Small intestine (tissue), 7 donors: ENCODE results near the gene CORO1C. TPM values are rescaled to one million over a fixed set of nuclear protein-coding genes. Genes with fewer than 3 reads are reported as not detected.
A peak's percentile ranks its signal among the peaks of the same experiment; 100 is the strongest.

Experiments
- DNase-seq, 2 donors: peaks; one replicate each; pipeline versions ENCODE4 v3.0.0 to v3.0.0-alpha.2; 2013
- FAIRE-seq: peaks from 2 replicates; lab custom pipeline; 2012; peaks lifted over from hg19 to GRCh38; lab: Jason Lieb, UNC
- H3K27ac ChIP-seq, 3 donors: one replicate each; pipeline ENCODE4 v1.5.1; 2013; ENCODE audit warnings: low read length in 2 of 3, mild to moderate bottlenecking in 2 of 3, control low read depth in 1 of 3, inconsistent platforms in 1 of 3, low read depth in 1 of 3, moderate library complexity in 1 of 3
- H3K27me3 ChIP-seq, 3 donors: one replicate each; pipeline ENCODE4 v1.6.1; 2013; ENCODE audit warnings: low read length in 3 of 3, inconsistent platforms in 1 of 3; ENCODE audit not compliant: control insufficient read depth in 3 of 3, insufficient read depth in 3 of 3
- H3K36me3 ChIP-seq, 3 donors: one replicate each; pipeline ENCODE4 v1.6.1; 2013; ENCODE audit warnings: low read length in 3 of 3, inconsistent platforms in 1 of 3, low read depth in 1 of 3, mild to moderate bottlenecking in 1 of 3, moderate library complexity in 1 of 3; ENCODE audit not compliant: control insufficient read depth in 3 of 3, insufficient read depth in 2 of 3
- H3K4me1 ChIP-seq, 3 donors: one replicate each; pipeline ENCODE4 v1.6.1; 2013; ENCODE audit warnings: low read length in 2 of 3, inconsistent platforms in 1 of 3, low read depth in 1 of 3, mild to moderate bottlenecking in 1 of 3, moderate library complexity in 1 of 3; ENCODE audit not compliant: control insufficient read depth in 3 of 3, insufficient read depth in 2 of 3
- H3K4me3 ChIP-seq, 3 donors: one replicate each; pipeline ENCODE4 v1.5.1; 2013; ENCODE audit warnings: low read length in 3 of 3, control low read depth in 1 of 3, inconsistent platforms in 1 of 3, low read depth in 1 of 3, mild to moderate bottlenecking in 1 of 3, moderate library complexity in 1 of 3
- H3K9me3 ChIP-seq, 2 donors: one replicate each; pipeline ENCODE4 v1.6.1; 2013; ENCODE audit warnings: low read depth in 1 of 2, low read length in 1 of 2; ENCODE audit not compliant: control insufficient read depth in 2 of 2, insufficient read depth in 1 of 2
- WGBS, 3 donors: extraction: QIAGEN DNeasy Blood & Tissue Kit; methylation state at CpG; one replicate each; pipeline ENCODE4 v1.1.7; 2013; 5-methylcytosine and 5-hydroxymethylcytosine counted together
- polyA plus RNA-seq, 4 donors: library from polyadenylated mRNA; stranded (reverse) in 3 of 4; unstranded in 1 of 4; fragments of 200-250 nt in 3 of 4; fragments of 120-200 nt in 1 of 4; gene quantifications; one replicate each; pipeline versions ENCODE4 v1.2.1 to v1.2.3, GENCODE V29; 2013
- donor health status: healthy with polysubstance abuse.
- donor health status: control.
- donor health status: control.
- donor health status: Bipolar disorder and iron deficiency.
- donor health status: healthy.

The CORO1C gene
- polyA plus RNA-seq, 4 donors, result 22.2 to 59.2 (median 33.0) TPM

GRCh38 chr12:108604208-108604941, 126.9 kb downstream of the CORO1C start:
- Histone ChIP-seq H3K27me3 (no peaks in the 10 kb centered on the region), H3K9me3 (no peaks in the 10 kb centered on the region), H3K4me1 (no peaks in the 10 kb centered on the region), H3K36me3 (no peaks in the 10 kb centered on the region), H3K4me3 (no peak overlapping the region), H3K27ac (no peak overlapping the region)
- DNase-seq (no peak), FAIRE-seq (no peak)
- 32 to 57% (median 47%) methylated on average over 14 of the region's 14 CpGs for WGBS, 3 donors

GRCh38 chr12:108603743-108604142, 127.6 kb downstream of the CORO1C start:
- Histone ChIP-seq H3K4me3 (no peak overlapping the region), H3K27me3 (no peaks in the 10 kb centered on the region), H3K4me1 (no peaks in the 10 kb centered on the region), H3K27ac (no peak overlapping the region), H3K36me3 (no peaks in the 10 kb centered on the region), H3K9me3 (no peaks in the 10 kb centered on the region)
- WGBS, 3 donors, result 53 to 79% (median 61%) methylated on average over 4 of the region's 4 CpGs
- no peak for DNase-seq
- no peak for FAIRE-seq

GRCh38 chr12:108602976-108603704, 128.2 kb downstream of the CORO1C start:
- DNase-seq (no peak), FAIRE-seq (no peak)
- Histone ChIP-seq H3K27ac (no peak overlapping the region), H3K4me3 (no peak overlapping the region), H3K9me3 (no peaks in the 10 kb centered on the region), H3K4me1 (peaks cover 0 to 3% (median 0%) of the 10 kb centered on the region in 3 donors), H3K36me3 (no peaks in the 10 kb centered on the region), H3K27me3 (no peaks in the 10 kb centered on the region)
- 83 to 87% (median 85%) methylated on average over 14 to 15 of the region's 15 CpGs for WGBS, 3 donors

GRCh38 chr12:108602209-108602705, 129.1 kb downstream of the CORO1C start:
- WGBS, 3 donors, result 89 to 95% (median 95%) methylated on average over 9 of the region's 9 CpGs
- FAIRE-seq (no peak), DNase-seq (no peak)
- no peaks in the 10 kb centered on the region for H3K27me3 ChIP-seq
- no peak overlapping the region for H3K4me3 ChIP-seq
- H3K4me1 ChIP-seq, result peaks cover 0 to 3% (median 0%) of the 10 kb centered on the region in 3 donors
- no peaks in the 10 kb centered on the region for H3K9me3 ChIP-seq
- H3K27ac ChIP-seq, result no peak overlapping the region
- H3K36me3 ChIP-seq, result no peaks in the 10 kb centered on the region

GRCh38 chr12:108600702-108601007, 130.7 kb downstream of the CORO1C start:
- WGBS, 3 donors, result 18 to 55% (median 19%) methylated on average over 4 of the region's 4 CpGs
- Histone ChIP-seq H3K9me3 (no peaks in the 10 kb centered on the region), H3K4me1 (peaks cover 0 to 3% (median 0%) of the 10 kb centered on the region in 3 donors), H3K36me3 (no peaks in the 10 kb centered on the region), H3K27ac (no peak overlapping the region), H3K27me3 (no peaks in the 10 kb centered on the region), H3K4me3 (no peak overlapping the region)
- FAIRE-seq (no peak), DNase-seq (no peak)

- WGBS, 3 donors, result 66 to 76% (median 68%) methylated on average over 10 of the region's 10 CpGs
- H3K27me3 ChIP-seq, result no peaks in the 10 kb centered on the region
- H3K27ac ChIP-seq, result no peak overlapping the region
- H3K9me3 ChIP-seq, result no peaks in the 10 kb centered on the region
- FAIRE-seq (no peak), DNase-seq (no peak)
- no peak overlapping the region for H3K4me3 ChIP-seq
- no peaks in the 10 kb centered on the region for H3K36me3 ChIP-seq
- H3K4me1 ChIP-seq, result peaks cover 0 to 3% (median 0%) of the 10 kb centered on the region in 3 donors
These were observed 131.2 kb downstream of the CORO1C start for GRCh38 chr12:108599948-108600701.

GRCh38 chr12:108599541-108599940, 131.8 kb downstream of the CORO1C start:
- FAIRE-seq, result no peak
- Histone ChIP-seq H3K36me3 (no peaks in the 10 kb centered on the region), H3K27me3 (no peaks in the 10 kb centered on the region), H3K27ac (peak overlapping the region in 1 of 3 donors; percentile 42), H3K9me3 (no peaks in the 10 kb centered on the region), H3K4me1 (peaks cover 0 to 3% (median 0%) of the 10 kb centered on the region in 3 donors), H3K4me3 (no peak overlapping the region)
- no peak for DNase-seq
- WGBS, 3 donors, result 64 to 82% (median 68%) methylated on average over 6 of the region's 6 CpGs

- H3K27ac ChIP-seq, result peak overlapping the region in 2 of 3 donors; percentile 46 to 58
- 71 to 87% (median 80%) methylated on average over 11 of the region's 11 CpGs for WGBS, 3 donors
- peaks cover 0 to 3% (median 0%) of the 10 kb centered on the region in 3 donors for H3K4me1 ChIP-seq
- H3K9me3 ChIP-seq, result no peaks in the 10 kb centered on the region
- no peak for DNase-seq
- H3K27me3 ChIP-seq, result no peaks in the 10 kb centered on the region
- H3K36me3 ChIP-seq, result no peaks in the 10 kb centered on the region
- no peak for FAIRE-seq
- peak overlapping the region in 1 of 3 donors; percentile 9 for H3K4me3 ChIP-seq
These were observed 132.6 kb downstream of the CORO1C start for GRCh38 chr12:108598553-108599250.
